SK-MEL-5 (cell line): ENCODE measurements around the gene PNMT. TPM values are rescaled to one million over a fixed set of nuclear protein-coding genes. Genes with fewer than 3 reads are reported as not detected.
"Not testable (repeated sequence)": the region's sequence is repeated elsewhere in the genome, so short reads cannot be mapped to it uniquely, and the experiment has no call there.

ENCODE experiments used
- DNase-seq: peaks from one replicate; pipeline ENCODE4 v3.0.0-alpha.2; 2016; ENCODE audit warnings: low read depth, low spot score
- in situ Hi-C: cut with HindIII; loops from 2 replicates; pipeline ENCODE4 v1.10.0; 2016; ENCODE audit warnings: low sequenced_read_pairs, high pct_unique_total_duplicates, low pct_unique_long_range_greater_than_20kb
- total RNA-seq: library from RNA; depleted of rRNA; stranded (reverse); fragments of >200 nt; shearing (Covaris generic); gene quantifications from 2 replicates; pipeline ENCODE4 v1.2.3, GENCODE V29; 2014

Gene PNMT
- total RNA-seq, 1 experiment from 2014 or later = not detected

GRCh38 chr17:39696731-39697130 is 28.5 kb downstream of the PNMT start:
- in situ Hi-C loops = no loop called here
- DNase-seq = no peak

GRCh38 chr17:39697961-39698360 is 29.7 kb downstream of the PNMT start:
- in situ Hi-C loops = no loop called here
- no peak for DNase-seq

- DNase-seq, in situ Hi-C loops: not testable (repeated sequence)
Observed at GRCh38 chr17:39699157-39699817, 31.0 kb downstream of the PNMT start.

DNA sequence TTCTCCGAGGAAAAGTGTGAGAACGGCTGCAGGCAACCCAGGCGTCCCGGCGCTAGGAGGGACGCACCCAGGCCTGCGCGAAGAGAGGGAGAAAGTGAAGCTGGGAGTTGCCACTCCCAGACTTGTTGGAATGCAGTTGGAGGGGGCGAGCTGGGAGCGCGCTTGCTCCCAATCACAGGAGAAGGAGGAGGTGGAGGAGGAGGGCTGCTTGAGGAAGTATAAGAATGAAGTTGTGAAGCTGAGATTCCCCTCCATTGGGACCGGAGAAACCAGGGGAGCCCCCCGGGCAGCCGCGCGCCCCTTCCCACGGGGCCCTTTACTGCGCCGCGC is 31.5 kb downstream of the PNMT start, which contains the start of gene ERBB2:
Gene ERBB2 (plus strand): TSS at position 247 of the 330 bp plus-strand sequence. CDS start 175 bp downstream, outside the sequence.
- peak; percentile 45 for DNase-seq
- in situ Hi-C loops = no loop called here

- DNase-seq = no peak
- in situ Hi-C loops = no loop called here
Observed at GRCh38 chr17:39700148-39700987, 32.1 kb downstream of the PNMT start.

DNA sequence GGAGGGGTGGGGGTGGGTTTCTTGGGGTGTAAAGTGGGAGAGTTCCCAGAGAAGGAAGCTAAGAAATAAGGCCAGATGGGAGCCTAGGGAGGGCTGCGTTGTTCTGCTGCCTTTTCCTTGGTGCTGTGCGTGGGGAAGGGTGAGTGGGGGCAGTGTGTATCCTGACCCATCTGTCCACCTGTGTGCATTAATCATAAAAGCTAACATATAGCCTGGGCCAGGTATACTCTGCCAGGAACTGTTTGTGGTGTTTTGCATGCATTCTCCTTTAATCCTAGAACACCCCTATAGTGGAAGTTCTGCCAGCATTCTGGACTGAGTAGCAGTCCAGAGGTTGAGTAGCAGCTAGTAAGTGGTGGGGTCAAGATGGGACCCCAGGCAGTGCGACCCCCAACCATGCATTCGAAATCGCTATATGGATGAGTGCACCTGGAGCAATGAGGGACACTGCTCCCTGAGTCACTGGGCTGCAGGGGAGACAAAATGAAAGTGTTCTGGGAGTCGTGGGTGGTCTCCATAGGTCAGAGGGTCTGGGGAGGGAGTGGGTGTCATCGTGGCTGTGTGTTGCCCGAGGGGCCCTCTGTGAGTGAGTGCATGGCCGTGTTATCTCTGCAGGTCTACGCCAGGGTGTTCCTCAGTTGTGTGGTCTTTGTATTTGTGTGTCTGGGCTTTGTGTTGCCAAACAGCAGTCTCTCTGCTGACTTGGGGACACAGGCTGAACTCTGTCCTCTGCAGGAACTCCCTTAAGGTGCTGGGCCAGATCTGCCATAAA is 32.9 kb downstream of the PNMT start:
- no peak for DNase-seq
- in situ Hi-C loops = no loop called here

DNA sequence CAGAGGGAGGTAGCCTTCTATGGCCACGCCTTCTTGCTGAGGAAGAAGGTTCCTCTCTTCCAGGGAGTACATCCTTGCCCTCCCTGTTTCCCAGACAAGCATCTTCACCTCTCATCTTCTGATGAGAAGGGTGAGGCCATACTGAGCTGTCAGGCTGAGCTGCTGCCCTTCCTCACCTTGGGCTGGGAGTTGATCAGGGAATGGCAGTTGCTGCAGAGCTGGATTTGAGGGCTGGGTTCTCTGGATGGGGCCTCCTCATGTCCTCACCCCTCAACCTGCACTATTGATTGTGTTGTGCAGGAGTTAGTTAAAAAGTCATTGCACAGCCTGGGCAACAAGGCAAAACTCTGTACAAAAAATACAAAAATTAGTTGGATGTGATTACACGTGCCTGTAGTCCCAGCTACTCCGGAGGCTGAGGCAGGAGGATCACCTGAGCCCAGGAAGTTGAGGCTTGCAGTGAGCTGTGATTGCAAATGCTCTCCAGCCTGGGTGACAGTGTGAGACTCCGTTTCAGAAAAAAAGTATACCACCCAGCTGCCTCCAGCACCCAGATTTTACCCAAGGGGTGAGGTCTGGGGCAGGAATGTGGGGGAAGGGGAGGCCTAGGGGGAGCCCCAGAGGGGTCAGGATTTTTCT is 33.6 kb downstream of the PNMT start:
- DNase-seq = no peak
- in situ Hi-C loops = no loop called here

DNA sequence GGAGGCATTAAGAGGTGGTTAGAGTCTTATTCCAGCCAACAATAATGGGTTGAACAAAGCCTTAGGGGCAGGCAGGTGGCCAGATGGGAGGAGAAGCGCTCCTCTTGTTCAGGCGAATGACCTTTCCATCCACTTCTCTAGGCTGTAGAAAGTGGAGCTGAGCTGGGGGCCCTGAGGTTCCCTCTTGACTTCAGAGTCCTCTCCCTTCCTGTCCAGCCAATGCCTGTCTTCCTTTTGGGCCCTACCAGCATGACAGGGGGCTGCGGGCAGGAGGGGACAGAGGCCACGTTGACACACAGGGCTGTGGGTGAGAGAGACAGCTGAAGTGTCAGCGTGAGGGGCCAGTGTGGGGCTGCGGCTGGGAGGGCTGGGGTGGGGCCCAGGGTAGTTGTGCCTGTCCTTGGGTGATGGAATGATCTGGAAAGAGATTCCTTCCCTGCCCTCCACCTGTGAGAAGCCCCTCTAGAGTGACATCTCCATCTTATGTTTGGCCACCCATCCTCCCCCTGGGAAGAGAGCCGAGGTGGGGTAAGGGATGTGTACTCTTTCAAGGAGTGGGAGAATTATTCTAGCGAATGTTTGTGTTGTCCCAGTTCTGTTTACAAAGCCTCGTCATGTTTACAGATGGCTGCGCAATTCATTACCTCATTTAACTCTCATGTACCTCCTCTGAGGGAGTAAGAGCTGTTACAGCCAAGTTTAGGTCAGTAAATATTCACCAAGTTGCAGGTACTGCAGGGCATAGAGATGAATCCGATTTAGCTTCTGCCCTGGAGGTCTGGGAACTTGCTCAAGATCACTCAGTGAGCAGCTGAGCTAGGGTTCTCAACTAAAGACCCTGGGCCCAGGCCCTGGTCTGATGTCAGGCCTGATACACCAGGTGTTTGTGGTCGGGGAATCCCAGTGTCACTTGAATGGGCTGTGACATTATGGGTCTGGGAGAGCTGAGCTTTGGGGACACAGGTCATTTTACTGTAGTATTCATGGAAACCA is 34.9 kb downstream of the PNMT start:
- no peak for DNase-seq

DNA sequence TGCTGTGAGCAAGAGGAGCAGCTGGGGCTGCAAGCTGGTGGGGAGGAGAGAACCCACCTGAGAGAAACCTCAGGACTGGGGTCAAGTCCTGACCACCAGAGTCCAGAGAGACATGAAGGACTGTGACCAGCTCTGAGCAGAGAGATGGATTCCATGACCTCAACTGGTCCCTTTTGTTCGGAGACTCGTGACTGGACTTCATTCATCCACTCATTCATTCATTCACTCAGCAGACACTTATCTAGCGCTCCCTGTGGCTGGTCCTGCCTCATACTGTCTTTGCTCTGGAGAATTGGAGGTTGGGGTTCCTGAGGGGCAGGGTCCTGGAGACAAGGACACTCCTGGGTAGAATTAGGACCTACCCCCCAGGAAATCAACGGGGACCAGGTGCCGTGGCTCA is 35.7 kb downstream of the PNMT start:
- DNase-seq = no peak
- in situ Hi-C loops = no loop called here

More for the DNA sequence above, 34.9 kb downstream of the PNMT start:
- in situ Hi-C loops = no loop called here

DNA sequence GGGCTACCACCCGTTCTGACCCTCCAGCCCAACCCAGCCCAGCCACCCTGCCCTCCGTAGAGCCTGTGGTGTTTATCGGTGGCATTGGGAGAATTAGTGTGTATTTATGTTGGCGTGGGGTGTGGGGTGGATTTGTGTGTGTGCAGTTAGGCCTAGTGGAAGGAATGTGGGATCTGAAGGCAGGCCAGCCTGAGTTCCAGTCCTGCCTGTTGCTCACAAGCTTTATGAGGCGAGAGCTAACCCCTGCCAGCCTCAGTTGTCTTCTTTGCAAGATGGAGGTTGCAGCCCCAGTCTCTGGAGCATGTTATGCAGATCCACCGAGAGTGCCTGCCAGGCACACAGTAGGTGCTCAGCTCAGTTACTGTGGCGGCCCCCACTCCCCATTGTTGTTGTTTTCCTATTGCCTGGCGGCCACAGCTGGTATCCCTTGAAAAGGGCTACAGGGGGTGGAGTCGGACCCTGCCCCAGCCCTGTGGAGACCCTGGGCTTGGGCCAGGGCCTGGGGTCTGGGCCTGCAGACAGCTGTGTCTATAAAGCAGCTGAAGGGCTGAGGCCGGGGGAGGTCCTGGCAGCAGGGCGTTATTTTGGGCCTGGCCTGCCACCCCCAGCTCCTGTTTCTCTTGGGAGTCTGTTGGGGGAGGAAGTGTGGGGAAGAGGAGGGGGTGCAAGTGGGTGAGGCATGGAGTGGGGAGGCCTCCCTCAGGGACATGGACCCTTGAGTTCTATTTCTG is 36.7 kb downstream of the PNMT start:
- in situ Hi-C loops = no loop called here
- DNase-seq = no peak

- in situ Hi-C loops = no loop called here
- no peak for DNase-seq
Observed at GRCh38 chr17:39705786-39706348, 37.6 kb downstream of the PNMT start.

DNA sequence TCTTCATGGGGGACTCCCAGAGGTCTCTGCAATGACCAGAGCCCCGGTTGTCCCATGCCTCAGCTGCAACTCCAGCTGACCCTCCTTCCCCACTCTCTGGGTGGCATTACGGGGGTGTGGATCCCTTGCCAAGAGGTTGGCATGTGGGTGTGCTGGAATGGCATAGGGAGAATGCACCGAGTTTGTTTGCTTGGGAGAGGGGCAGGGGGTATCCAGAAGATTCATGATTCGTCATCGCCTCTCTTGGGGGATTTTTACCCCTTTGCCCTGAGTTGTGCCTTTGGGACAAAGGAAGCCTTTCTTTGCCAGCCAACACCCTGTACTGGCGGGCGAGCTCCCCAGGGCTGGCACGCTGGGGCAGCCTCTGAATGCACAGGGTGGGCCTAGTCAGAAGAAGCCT is 38.1 kb downstream of the PNMT start:
- in situ Hi-C loops = no loop called here
- DNase-seq = no peak

- DNase-seq = no peak
- in situ Hi-C loops = no loop called here
Observed at GRCh38 chr17:39706921-39707337, 38.7 kb downstream of the PNMT start.

DNA sequence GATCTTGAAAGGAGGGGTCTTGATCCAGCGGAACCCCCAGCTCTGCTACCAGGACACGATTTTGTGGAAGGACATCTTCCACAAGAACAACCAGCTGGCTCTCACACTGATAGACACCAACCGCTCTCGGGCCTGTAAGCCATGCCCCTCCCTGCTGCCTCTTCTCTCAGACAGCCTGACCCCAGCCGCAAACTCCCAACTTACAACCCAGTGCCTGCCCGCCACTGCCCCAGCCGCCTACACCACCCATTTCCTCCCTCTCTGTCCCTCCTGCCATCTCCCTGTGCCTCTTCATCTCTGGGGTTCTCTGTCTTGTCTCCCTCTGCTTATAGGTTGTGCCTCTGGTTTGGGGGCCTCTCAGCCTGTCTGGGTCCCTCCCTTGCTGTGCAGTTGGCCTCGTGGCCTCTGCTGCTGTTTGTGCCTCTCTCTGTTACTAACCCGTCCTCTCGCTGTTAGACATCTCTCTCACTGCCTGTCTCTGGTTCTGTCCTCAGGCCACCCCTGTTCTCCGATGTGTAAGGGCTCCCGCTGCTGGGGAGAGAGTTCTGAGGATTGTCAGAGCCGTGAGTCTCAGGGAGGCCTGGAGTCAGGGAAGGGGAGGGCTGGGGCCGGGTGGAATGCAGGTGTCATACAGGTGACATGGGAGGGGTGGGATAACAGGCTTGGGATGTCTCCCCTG is 41.2 kb downstream of the PNMT start:
- in situ Hi-C loops = no loop called here
- no peak for DNase-seq
